Measurements from ENCODE around the gene ACP7. TPM values are rescaled to one million over a fixed set of nuclear protein-coding genes. Genes with fewer than 3 reads are reported as not detected.

The ACP7 gene
- total RNA-seq, 2 donors from 2014 or later, result not detected

DNA sequence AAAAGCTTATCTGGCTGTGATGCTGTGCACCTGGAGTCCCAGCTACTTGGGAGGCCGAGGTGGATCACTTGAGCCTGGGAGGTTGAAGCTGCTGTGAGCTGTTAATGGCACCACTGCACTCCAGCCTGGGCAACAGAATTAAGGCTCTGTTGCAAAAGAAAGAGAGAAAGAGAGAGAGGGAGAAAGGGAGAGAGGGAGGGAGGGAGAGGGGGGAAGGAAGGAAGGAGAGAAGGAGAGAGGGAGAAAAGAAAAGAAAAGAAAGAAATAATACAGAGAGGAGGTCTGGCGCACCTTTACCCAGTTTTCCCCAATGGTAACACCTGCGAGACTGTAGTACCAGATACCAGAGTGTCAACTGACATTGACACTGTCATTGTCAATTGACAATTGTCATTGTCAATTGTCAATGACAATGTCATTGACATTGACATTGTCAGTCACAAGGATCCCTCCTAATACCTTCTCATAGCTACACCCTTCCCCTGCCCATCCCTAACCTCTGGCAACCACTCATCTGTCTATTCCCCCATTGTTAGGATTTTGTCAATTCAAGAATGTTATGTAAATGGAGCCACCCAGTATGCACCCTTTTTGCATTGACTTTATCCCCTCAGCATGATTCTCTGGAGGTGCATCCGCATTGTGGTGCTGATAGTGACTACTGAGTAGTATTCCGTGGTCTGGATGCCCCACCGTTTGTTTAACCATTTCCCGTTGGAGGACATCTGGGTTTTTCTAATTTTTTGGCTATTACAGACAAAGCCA lies 62.7 kb downstream of the ACP7 start:
- H3K27ac ChIP-seq, result no peak overlapping the region
- no peaks in the 10 kb centered on the region for H3K36me3 ChIP-seq
- DNase-seq (ENCODE audit: low spot score) (no peak), ATAC-seq (ENCODE audit: insufficient number of reproducible peaks, low FRiP score, low read depth) (no peak)
- TF ChIP-seq, protein P1, sequence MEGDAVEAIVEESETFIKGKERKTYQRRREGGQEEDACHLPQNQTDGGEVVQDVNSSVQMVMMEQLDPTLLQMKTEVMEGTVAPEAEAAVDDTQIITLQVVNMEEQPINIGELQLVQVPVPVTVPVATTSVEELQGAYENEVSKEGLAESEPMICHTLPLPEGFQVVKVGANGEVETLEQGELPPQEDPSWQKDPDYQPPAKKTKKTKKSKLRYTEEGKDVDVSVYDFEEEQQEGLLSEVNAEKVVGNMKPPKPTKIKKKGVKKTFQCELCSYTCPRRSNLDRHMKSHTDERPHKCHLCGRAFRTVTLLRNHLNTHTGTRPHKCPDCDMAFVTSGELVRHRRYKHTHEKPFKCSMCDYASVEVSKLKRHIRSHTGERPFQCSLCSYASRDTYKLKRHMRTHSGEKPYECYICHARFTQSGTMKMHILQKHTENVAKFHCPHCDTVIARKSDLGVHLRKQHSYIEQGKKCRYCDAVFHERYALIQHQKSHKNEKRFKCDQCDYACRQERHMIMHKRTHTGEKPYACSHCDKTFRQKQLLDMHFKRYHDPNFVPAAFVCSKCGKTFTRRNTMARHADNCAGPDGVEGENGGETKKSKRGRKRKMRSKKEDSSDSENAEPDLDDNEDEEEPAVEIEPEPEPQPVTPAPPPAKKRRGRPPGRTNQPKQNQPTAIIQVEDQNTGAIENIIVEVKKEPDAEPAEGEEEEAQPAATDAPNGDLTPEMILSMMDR (IDR thresholded peaks at IDR 0.05), result no peak
- no peak overlapping the region for H3K4me3 ChIP-seq
- no peaks in the 10 kb centered on the region for H3K9me3 ChIP-seq
- H3K4me1 ChIP-seq (ENCODE audit: control insufficient read depth in 1 of 2, low read depth in 2 of 2), result peaks cover 14 to 28% of the 10 kb centered on the region in 2 donors
- no peaks in the 10 kb centered on the region for H3K27me3 ChIP-seq (replicated peaks; ENCODE audit: insufficient read depth)

DNA sequence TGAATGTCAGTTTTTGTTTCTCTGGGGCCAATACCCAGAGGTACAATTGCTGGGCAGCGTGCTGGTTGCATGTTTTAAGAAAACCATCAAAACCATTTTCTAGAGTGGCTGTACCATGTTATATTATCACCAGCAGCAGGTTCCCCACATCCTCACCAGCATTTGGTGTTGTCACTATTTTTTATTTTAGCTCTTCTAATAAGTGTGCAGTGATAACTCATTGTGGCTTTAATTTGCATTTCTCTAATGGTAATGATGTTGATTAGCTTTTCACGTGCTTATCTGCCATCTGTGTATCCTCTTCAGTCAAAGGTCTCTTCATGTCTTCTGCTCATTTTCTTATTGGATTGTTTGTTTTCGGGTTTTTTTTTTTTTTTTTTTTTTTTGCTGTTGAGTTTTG lies 63.3 kb downstream of the ACP7 start:
- ATAC-seq (ENCODE audit: insufficient number of reproducible peaks, low FRiP score, low read depth) (no peak), DNase-seq (ENCODE audit: low spot score) (no peak)
- Histone ChIP-seq H3K27me3 (replicated peaks; ENCODE audit: insufficient read depth) (no peaks in the 10 kb centered on the region), H3K36me3 (no peaks in the 10 kb centered on the region), H3K4me1 (ENCODE audit: control insufficient read depth in 1 of 2, low read depth in 2 of 2) (peaks cover 14 to 28% of the 10 kb centered on the region in 2 donors), H3K9me3 (no peaks in the 10 kb centered on the region), H3K27ac (no peak overlapping the region), H3K4me3 (no peak overlapping the region)
- TF ChIP-seq, protein P1 (IDR thresholded peaks at IDR 0.05), result no peak

DNA sequence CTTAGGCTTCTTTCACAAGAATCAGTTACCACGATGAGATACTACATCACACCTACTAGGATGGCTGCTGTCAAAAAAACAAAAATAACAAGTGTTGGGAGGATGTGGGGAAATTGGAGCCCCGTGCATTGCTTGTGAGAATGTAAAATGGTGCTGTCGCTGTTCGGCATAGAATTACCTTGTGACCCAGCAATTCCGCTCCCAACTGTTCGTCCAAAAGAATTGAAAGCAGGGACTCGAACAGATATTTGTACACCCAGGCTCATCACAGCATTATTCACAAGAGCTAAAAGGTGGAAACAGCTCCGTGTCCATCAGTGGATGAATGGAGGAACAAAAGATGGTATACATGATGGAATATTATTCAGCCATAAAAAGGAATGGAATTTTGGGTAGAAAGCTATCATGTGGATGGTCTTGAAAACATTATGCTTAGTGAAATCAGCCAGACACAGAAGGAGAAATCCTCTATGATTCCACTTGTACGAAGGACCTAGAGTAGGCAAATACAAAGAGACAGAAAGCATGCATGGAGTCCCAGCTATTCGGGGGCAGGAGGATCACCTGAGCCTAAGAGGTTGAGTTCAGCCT lies 64.9 kb downstream of the ACP7 start:
- Histone ChIP-seq H3K36me3 (no peaks in the 10 kb centered on the region), H3K4me1 (ENCODE audit: control insufficient read depth in 1 of 2, low read depth in 2 of 2) (peaks cover 14 to 26% of the 10 kb centered on the region in 2 donors), H3K4me3 (no peak overlapping the region), H3K27me3 (replicated peaks; ENCODE audit: insufficient read depth) (no peaks in the 10 kb centered on the region), H3K9me3 (no peaks in the 10 kb centered on the region), H3K27ac (no peak overlapping the region)
- TF ChIP-seq, protein P1 (IDR thresholded peaks at IDR 0.05), result no peak
- ATAC-seq (ENCODE audit: insufficient number of reproducible peaks, low FRiP score, low read depth), result no peak
- DNase-seq (ENCODE audit: low spot score), result no peak

DNA sequence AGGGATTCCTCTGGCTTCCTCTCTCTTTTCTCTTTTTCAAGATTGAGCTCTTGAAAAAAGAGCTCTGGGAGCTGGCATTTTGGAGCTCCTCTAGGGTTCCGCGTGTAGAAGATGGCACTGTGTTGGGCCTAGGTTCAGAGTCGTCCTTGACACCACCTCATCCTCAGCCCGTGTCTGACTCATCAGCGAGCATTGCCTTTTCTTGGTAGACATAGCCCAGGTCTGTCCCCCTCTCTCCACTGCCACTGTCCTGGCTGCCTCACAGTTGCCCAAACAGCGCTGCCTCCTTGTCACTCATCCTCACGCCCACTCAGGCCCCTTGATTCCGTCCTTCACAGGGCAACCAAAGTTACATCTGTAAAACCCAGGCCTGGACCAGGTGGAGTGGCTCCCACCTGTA lies 66.1 kb downstream of the ACP7 start:
- Histone ChIP-seq H3K4me3 (no peak overlapping the region), H3K36me3 (no peaks in the 10 kb centered on the region), H3K4me1 (ENCODE audit: control insufficient read depth in 1 of 2, low read depth in 2 of 2) (peaks cover 3 to 14% of the 10 kb centered on the region in 2 donors), H3K9me3 (no peaks in the 10 kb centered on the region), H3K27ac (no peak overlapping the region), H3K27me3 (replicated peaks; ENCODE audit: insufficient read depth) (no peaks in the 10 kb centered on the region)
- ATAC-seq (ENCODE audit: insufficient number of reproducible peaks, low FRiP score, low read depth), result no peak
- TF ChIP-seq, protein P1 (IDR thresholded peaks at IDR 0.05), result no peak
- DNase-seq (ENCODE audit: low spot score), result no peak

DNA sequence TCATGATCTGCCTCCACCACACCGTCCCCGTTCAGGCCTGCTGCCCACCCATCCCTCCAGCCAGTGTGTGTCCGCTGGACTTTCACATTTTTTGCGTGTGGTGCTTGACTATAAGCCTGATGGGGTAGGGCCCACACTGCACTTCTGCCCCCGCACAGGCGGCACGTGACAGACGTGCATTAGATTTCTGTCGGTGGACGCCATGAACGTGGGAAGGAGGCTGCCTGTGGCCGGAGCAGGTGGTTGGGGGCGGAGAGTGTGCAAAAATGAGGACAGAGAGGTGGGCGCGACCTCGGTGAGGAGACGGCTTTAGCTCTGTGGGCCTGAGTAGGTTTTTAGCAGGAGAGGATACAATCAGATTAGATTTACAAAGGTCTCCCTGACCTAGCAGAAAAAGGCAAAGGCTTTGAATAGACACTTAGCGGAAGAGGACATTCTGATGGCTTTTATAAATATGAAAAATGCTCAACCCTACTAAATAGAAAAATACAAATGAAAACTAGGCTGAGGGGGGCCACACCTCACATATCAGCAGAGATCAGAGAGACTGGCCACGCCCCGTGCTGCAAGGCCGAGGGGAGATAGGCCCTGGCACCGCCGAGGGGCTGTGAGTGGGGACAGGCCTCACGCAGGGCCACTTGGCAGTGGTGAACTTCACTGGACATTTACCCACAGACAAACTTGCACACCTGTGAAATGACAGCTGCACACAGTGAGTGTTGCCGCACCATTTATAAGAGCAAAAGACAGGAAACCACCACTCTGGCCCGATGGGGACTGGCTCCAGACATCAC lies 66.8 kb downstream of the ACP7 start:
- Histone ChIP-seq H3K27ac (no peak overlapping the region), H3K27me3 (replicated peaks; ENCODE audit: insufficient read depth) (no peaks in the 10 kb centered on the region), H3K4me3 (no peak overlapping the region), H3K36me3 (no peaks in the 10 kb centered on the region), H3K9me3 (no peaks in the 10 kb centered on the region), H3K4me1 (ENCODE audit: control insufficient read depth in 1 of 2, low read depth in 2 of 2) (peaks cover 0 to 6% of the 10 kb centered on the region in 2 donors)
- TF ChIP-seq, protein P1 (IDR thresholded peaks at IDR 0.05), result no peak
- DNase-seq (ENCODE audit: low spot score) (no peak), ATAC-seq (ENCODE audit: insufficient number of reproducible peaks, low FRiP score, low read depth) (no peak)
